GM19452 (cell line): ENCODE results near the gene PGP.
"Not testable (repeated sequence)": the region's sequence is repeated elsewhere in the genome, so short reads cannot be mapped to it uniquely, and the experiment has no call there.

Source experiments
- ATAC-seq: cut with Tn5 transposase; IDR thresholded peaks from one replicate; pipeline ENCODE4 v1.9.1; 2021; ENCODE audit not compliant: unreplicated experiment

Gene PGP

GRCh38 chr16:2223221-2223941 lies 8.7 kb upstream of the PGP start, which contains the start of gene E4F1:
E4F1 (plus strand) TSS chr16:2223591; CDS start chr16:2223614, 23 bp downstream.
- ATAC-seq, result peak; percentile 92

- ATAC-seq, result no peak
These were observed 1.7 kb upstream of the PGP start for GRCh38 chr16:2216330-2216729.

- ATAC-seq, result no peak
These were observed 572 bp downstream of the PGP start for GRCh38 chr16:2213817-2214718.

- ATAC-seq, result no peak
These were observed 2.0 kb downstream of the PGP start for GRCh38 chr16:2212362-2213324.

- no peak for ATAC-seq
These were observed 2.7 kb downstream of the PGP start for GRCh38 chr16:2211923-2212347.

GRCh38 chr16:2210386-2211365 lies 4.0 kb downstream of the PGP start, which contains the start of gene BRICD5:
BRICD5 (minus strand) TSS chr16:2210863; CDS start chr16:2210833, 30 bp downstream.
- ATAC-seq, result no peak

- ATAC-seq, result no peak
These were observed 4.7 kb downstream of the PGP start for GRCh38 chr16:2210009-2210332.

- no peak for ATAC-seq
These were observed 5.2 kb downstream of the PGP start for GRCh38 chr16:2209258-2210008.

- no peak for ATAC-seq
These were observed 5.9 kb downstream of the PGP start for GRCh38 chr16:2208772-2209171.

GRCh38 chr16:2208308-2208707 lies 6.3 kb downstream of the PGP start:
- no peak for ATAC-seq

- no peak for ATAC-seq
These were observed 6.8 kb downstream of the PGP start for GRCh38 chr16:2207872-2208271.

- ATAC-seq, result no peak
These were observed 7.7 kb downstream of the PGP start for GRCh38 chr16:2206780-2207433.

- ATAC-seq, result no peak
These were observed 8.2 kb downstream of the PGP start for GRCh38 chr16:2206420-2206779.

GRCh38 chr16:2205967-2206313 lies 8.7 kb downstream of the PGP start:
- no peak for ATAC-seq

- ATAC-seq, result peak; percentile 74
These were observed 9.3 kb downstream of the PGP start, which contains the start of gene MLST8 for GRCh38 chr16:2205104-2205966. MLST8 (plus strand) TSS chr16:2205454; CDS start chr16:2206086, 632 bp downstream.

- no peak for ATAC-seq
These were observed 10.1 kb downstream of the PGP start for GRCh38 chr16:2204416-2205103.

GRCh38 chr16:2203119-2203688 lies 11.4 kb downstream of the PGP start:
- ATAC-seq, result not testable (repeated sequence)
